ENCODE results near the gene RELT. TPM values are rescaled to one million over a fixed set of nuclear protein-coding genes. Genes with fewer than 3 reads are reported as not detected.

RELT gene
- total and polyA plus RNA-seq, 9 donors = 0.38 to 4.7 (median 2.0) TPM

GRCh38 chr11:73361953-73362776 lies 14.0 kb upstream of the RELT start:
- H3K36me3 ChIP-seq = no peaks in the 10 kb centered on the region
- no peak overlapping the region for H3K4me3 ChIP-seq
- no peak for DNase-seq
- H3K27ac ChIP-seq = no peak overlapping the region
- TF ChIP-seq POLR2A (IDR thresholded peaks at IDR 0.05) (no peak), EP300 (IDR thresholded peaks at IDR 0.05) (no peak), CTCF (IDR thresholded peaks at IDR 0.05) (no peak)
- no peaks in the 10 kb centered on the region for H3K27me3 ChIP-seq
- intact Hi-C loops (cut with DNase I) = no loop called here
- H3K9me3 ChIP-seq = no peaks in the 10 kb centered on the region
- WGBS, 3 donors = 75 to 79% (median 76%) methylated on average over 60 to 70 of the region's 70 CpGs
- H3K4me1 ChIP-seq (ENCODE audit: insufficient read depth) = no peaks in the 10 kb centered on the region

DNA sequence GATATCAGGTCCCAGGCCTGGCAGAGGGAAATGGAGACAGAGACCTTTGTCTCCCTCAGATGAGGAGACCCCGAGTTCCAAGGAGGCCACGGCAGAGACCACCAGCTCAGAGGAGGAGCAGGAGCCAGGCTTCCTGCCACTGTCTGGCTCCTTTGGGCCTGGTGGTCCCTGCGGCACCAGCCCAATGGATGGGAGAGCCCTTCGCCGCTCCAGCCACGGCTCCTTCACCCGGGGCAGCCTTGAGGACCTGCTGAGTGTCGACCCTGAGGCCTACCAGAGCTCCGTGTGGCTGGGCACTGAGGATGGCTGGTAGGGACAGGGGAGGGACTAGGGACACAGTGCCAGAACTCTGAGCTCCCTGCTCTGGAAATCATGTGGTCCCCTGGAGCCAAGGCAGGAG lies 13.1 kb upstream of the RELT start:
- no peaks in the 10 kb centered on the region for H3K27me3 ChIP-seq
- no peaks in the 10 kb centered on the region for H3K4me1 ChIP-seq (ENCODE audit: insufficient read depth)
- no peaks in the 10 kb centered on the region for H3K36me3 ChIP-seq
- no peak overlapping the region for H3K4me3 ChIP-seq
- H3K27ac ChIP-seq = no peak overlapping the region
- DNase-seq = no peak
- no peaks in the 10 kb centered on the region for H3K9me3 ChIP-seq
- intact Hi-C loops (cut with DNase I) = no loop called here
- no peak for TF ChIP-seq CTCF (IDR thresholded peaks at IDR 0.05)
- no peak for TF ChIP-seq POLR2A (IDR thresholded peaks at IDR 0.05)
- 85 to 94% (median 89%) methylated on average over 9 of the region's 9 CpGs for WGBS, 3 donors

DNA sequence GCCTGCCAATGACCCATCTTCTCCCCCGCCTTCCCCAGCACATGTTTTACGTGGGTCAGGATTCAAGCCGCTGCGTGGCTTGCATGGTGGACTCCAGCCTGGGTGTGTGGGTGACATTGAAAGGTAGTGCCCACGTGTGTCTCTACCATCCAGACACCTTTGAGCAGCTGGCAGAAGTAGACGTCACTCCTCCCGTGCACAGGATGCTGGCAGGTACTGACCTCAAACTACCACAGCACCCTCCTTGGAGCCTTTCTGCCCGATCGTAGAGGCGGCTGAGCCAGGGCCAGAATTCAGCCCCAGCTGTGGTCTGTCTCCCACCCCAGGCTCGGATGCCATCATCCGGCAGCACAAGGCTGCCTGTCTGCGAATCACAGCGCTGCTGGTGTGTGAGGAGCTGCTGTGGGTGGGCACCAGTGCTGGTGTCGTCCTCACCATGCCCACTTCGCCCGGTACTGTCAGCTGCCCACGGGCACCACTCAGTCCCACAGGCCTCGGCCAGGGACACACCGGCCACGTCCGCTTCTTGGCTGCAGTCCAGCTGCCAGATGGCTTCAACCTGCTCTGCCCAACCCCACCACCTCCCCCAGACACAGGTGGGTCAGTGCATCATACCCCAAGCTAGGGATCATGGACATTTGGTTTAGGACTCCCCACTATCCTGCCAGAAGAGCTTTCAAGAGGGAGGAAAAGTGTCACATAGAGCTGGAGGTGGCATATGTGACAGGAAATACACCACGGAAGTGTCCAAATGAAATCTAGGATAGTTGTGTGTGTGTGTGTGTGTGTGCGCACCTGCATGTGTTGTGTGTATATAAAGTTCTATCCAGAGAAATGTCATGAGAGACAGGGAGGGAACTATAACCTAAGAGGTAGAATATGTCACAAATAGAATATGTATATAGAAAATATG lies 10.6 kb upstream of the RELT start:
- no peak for DNase-seq
- no peaks in the 10 kb centered on the region for H3K27me3 ChIP-seq
- intact Hi-C loops (cut with DNase I) = no loop called here
- H3K36me3 ChIP-seq = no peaks in the 10 kb centered on the region
- WGBS, 3 donors = 78 to 80% (median 79%) methylated on average over 17 to 24 of the region's 24 CpGs
- no peak for TF ChIP-seq POLR2A (IDR thresholded peaks at IDR 0.05)
- no peak for TF ChIP-seq CTCF (IDR thresholded peaks at IDR 0.05)
- TF ChIP-seq EP300 (IDR thresholded peaks at IDR 0.05) = no peak
- no peak overlapping the region for H3K27ac ChIP-seq
- no peaks in the 10 kb centered on the region for H3K9me3 ChIP-seq
- no peaks in the 10 kb centered on the region for H3K4me1 ChIP-seq (ENCODE audit: insufficient read depth)
- no peak overlapping the region for H3K4me3 ChIP-seq

DNA sequence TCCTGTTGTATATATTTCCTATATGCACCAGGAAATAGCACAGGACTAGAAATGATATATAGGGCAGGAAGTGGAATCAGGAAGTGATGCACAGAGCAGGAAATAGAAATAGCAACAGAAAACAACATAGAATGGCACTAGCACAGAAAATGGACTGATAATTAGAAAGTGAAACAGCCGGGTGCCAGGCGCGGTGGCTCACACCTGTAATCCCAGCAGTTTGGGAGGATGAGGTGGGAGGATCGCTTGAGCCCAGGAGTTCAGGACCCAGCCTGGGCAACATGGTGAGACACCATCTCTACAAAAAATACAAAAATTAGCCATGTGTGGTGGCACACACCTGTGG lies 10.0 kb upstream of the RELT start:
- H3K27me3 ChIP-seq = no peaks in the 10 kb centered on the region
- no peaks in the 10 kb centered on the region for H3K4me1 ChIP-seq (ENCODE audit: insufficient read depth)
- no peaks in the 10 kb centered on the region for H3K9me3 ChIP-seq
- intact Hi-C loops (cut with DNase I) = no loop called here
- H3K4me3 ChIP-seq = no peak overlapping the region
- no peak for DNase-seq
- 86 to 89% (median 89%) methylated on average over 4 of the region's 4 CpGs for WGBS, 3 donors
- no peak overlapping the region for H3K27ac ChIP-seq
- TF ChIP-seq CTCF (IDR thresholded peaks at IDR 0.05) = no peak
- no peak for TF ChIP-seq EP300 (IDR thresholded peaks at IDR 0.05)
- TF ChIP-seq POLR2A (IDR thresholded peaks at IDR 0.05) = no peak
- no peaks in the 10 kb centered on the region for H3K36me3 ChIP-seq

All from ovary (tissue), 9 donors.